ENCODE data around the gene PKHD1.

PKHD1 gene

DNA sequence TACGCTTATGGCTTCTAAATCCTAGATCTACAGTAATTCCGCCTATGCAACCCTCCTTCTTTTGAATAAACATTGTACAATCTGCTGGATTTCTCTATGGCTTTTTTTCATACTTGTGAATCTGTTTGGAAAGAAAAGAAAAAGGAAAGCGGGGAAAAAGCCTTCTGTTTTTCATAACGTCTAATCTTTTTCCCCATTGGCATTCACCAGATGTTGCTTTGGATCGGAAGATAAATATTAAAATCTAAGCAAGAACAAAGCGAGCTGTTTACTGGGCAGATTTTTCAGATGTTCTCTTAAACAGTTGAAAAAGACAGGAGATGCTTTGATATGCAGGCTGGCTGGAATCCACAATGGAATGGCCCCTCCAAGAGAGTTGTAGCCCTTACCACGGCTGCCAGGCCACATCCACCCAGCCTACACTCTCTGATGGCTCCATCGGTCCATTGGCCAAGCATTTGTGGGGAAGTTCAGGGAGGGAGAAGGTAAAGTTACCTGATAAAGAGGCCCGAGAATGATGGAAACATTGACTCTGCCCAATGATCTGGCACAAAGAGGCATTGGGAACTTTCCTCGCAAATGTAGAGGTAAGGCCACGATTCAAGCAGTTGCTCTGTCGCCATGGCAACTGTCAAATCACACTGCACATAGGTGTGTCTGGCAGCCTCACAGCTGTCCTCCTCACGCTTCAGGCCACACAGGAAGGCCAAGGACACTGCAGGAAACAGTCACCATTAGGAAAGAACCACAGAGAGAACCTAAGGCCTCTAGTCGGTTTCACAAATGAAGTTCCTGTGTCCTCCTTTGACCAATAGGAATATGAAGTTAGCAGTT lies 70.3 kb downstream of the PKHD1 start:
- no peak; the same call in 2 of the 3 replicates for ATAC-seq

DNA sequence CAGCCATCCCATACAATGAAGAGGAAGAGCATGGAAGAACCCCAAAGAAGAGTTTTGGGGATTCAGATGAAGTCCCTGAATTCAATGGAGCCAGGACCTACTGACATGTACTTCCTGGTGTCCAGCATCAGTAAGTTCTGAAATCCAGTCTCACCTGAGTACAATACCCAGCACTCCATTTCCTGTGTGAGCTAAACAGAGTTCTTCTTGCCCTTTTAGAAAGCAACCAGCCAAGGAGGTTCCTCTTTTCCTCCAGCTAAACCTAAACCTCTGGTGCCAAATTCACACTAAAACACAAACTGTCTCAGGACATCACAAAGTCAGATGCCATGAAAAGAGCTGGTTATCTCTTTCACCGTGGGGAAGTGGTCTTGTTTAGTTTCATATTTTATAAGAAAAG lies 71.5 kb downstream of the PKHD1 start:
- no peak for ATAC-seq
- TF ChIP-seq, protein P1, sequence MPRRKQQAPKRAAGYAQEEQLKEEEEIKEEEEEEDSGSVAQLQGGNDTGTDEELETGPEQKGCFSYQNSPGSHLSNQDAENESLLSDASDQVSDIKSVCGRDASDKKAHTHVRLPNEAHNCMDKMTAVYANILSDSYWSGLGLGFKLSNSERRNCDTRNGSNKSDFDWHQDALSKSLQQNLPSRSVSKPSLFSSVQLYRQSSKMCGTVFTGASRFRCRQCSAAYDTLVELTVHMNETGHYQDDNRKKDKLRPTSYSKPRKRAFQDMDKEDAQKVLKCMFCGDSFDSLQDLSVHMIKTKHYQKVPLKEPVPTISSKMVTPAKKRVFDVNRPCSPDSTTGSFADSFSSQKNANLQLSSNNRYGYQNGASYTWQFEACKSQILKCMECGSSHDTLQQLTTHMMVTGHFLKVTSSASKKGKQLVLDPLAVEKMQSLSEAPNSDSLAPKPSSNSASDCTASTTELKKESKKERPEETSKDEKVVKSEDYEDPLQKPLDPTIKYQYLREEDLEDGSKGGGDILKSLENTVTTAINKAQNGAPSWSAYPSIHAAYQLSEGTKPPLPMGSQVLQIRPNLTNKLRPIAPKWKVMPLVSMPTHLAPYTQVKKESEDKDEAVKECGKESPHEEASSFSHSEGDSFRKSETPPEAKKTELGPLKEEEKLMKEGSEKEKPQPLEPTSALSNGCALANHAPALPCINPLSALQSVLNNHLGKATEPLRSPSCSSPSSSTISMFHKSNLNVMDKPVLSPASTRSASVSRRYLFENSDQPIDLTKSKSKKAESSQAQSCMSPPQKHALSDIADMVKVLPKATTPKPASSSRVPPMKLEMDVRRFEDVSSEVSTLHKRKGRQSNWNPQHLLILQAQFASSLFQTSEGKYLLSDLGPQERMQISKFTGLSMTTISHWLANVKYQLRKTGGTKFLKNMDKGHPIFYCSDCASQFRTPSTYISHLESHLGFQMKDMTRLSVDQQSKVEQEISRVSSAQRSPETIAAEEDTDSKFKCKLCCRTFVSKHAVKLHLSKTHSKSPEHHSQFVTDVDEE (CRISPR knock-in tag; IDR thresholded peaks at IDR 0.05), result no peak
- no peak for TF ChIP-seq SNAI2 (CRISPR knock-in tag; IDR thresholded peaks at IDR 0.05)
- TF ChIP-seq ZNF8 (CRISPR knock-in tag; IDR thresholded peaks at IDR 0.05), result no peak
- no peak for TF ChIP-seq TOX (CRISPR knock-in tag; IDR thresholded peaks at IDR 0.05; ENCODE audit: borderline replicate concordance)
- TF ChIP-seq, protein P2, sequence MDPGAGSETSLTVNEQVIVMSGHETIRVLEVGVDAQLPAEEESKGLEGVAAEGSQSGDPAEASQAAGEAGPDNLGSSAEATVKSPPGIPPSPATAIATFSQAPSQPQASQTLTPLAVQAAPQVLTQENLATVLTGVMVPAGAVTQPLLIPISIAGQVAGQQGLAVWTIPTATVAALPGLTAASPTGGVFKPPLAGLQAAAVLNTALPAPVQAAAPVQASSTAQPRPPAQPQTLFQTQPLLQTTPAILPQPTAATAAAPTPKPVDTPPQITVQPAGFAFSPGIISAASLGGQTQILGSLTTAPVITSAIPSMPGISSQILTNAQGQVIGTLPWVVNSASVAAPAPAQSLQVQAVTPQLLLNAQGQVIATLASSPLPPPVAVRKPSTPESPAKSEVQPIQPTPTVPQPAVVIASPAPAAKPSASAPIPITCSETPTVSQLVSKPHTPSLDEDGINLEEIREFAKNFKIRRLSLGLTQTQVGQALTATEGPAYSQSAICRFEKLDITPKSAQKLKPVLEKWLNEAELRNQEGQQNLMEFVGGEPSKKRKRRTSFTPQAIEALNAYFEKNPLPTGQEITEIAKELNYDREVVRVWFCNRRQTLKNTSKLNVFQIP (CRISPR knock-in tag; IDR thresholded peaks at IDR 0.05; ENCODE audit: borderline replicate concordance, low read depth), result no peak
- TF ChIP-seq GLIS3 (CRISPR knock-in tag; IDR thresholded peaks at IDR 0.05), result no peak
- no peak for TF ChIP-seq ZFP3 (CRISPR knock-in tag; IDR thresholded peaks at IDR 0.05)
- no peak for TF ChIP-seq ZNF70 (CRISPR knock-in tag; IDR thresholded peaks at IDR 0.05)
- no peak for TF ChIP-seq RARB (CRISPR knock-in tag; IDR thresholded peaks at IDR 0.05)
- no peak for TF ChIP-seq PPARA (CRISPR knock-in tag; IDR thresholded peaks at IDR 0.05; ENCODE audit: borderline replicate concordance)
- TF ChIP-seq CSDC2 (CRISPR knock-in tag; IDR thresholded peaks at IDR 0.05), result no peak
- TF ChIP-seq ZC3H10 (CRISPR knock-in tag; IDR thresholded peaks at IDR 0.05), result no peak
- no peak for TF ChIP-seq OSR1 (CRISPR knock-in tag; IDR thresholded peaks at IDR 0.05)
- TF ChIP-seq, protein P3, sequence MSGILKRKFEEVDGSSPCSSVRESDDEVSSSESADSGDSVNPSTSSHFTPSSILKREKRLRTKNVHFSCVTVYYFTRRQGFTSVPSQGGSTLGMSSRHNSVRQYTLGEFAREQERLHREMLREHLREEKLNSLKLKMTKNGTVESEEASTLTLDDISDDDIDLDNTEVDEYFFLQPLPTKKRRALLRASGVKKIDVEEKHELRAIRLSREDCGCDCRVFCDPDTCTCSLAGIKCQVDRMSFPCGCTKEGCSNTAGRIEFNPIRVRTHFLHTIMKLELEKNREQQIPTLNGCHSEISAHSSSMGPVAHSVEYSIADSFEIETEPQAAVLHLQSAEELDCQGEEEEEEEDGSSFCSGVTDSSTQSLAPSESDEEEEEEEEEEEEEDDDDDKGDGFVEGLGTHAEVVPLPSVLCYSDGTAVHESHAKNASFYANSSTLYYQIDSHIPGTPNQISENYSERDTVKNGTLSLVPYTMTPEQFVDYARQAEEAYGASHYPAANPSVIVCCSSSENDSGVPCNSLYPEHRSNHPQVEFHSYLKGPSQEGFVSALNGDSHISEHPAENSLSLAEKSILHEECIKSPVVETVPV (CRISPR knock-in tag; IDR thresholded peaks at IDR 0.05), result no peak
- no peak for TF ChIP-seq ZFP30 (CRISPR knock-in tag; IDR thresholded peaks at IDR 0.05)
- no peak for TF ChIP-seq ARNTL (CRISPR knock-in tag; IDR thresholded peaks at IDR 0.05; ENCODE audit: borderline replicate concordance, low read depth)
- TF ChIP-seq ISL1 (CRISPR knock-in tag; IDR thresholded peaks at IDR 0.05), result no peak
- TF ChIP-seq, protein P4, sequence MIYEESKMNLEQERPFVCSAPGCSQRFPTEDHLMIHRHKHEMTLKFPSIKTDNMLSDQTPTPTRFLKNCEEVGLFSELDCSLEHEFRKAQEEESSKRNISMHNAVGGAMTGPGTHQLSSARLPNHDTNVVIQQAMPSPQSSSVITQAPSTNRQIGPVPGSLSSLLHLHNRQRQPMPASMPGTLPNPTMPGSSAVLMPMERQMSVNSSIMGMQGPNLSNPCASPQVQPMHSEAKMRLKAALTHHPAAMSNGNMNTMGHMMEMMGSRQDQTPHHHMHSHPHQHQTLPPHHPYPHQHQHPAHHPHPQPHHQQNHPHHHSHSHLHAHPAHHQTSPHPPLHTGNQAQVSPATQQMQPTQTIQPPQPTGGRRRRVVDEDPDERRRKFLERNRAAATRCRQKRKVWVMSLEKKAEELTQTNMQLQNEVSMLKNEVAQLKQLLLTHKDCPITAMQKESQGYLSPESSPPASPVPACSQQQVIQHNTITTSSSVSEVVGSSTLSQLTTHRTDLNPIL (CRISPR knock-in tag; IDR thresholded peaks at IDR 0.05; ENCODE audit: low read depth), result no peak
- TF ChIP-seq BACH2 (CRISPR knock-in tag; IDR thresholded peaks at IDR 0.05; ENCODE audit: borderline replicate concordance), result no peak
- TF ChIP-seq ESRRG (CRISPR knock-in tag; IDR thresholded peaks at IDR 0.05), result no peak

More for the DNA sequence above, 70.3 kb downstream of the PKHD1 start:
- TF ChIP-seq TCF4 (CRISPR knock-in tag; IDR thresholded peaks at IDR 0.05; ENCODE audit: borderline replicate concordance) (peak; percentile 89), RARB (CRISPR knock-in tag; IDR thresholded peaks at IDR 0.05) (no peak), GLIS3 (CRISPR knock-in tag; IDR thresholded peaks at IDR 0.05) (no peak), ESRRG (CRISPR knock-in tag; IDR thresholded peaks at IDR 0.05) (no peak), ZNF565 (CRISPR knock-in tag; conservative IDR thresholded peaks at IDR 0.05; ENCODE audit: low read depth) (no peak), OSR1 (CRISPR knock-in tag; IDR thresholded peaks at IDR 0.05) (no peak)
- TF ChIP-seq, protein P1 (CRISPR knock-in tag; IDR thresholded peaks at IDR 0.05), result peak; percentile 47; the same call in 1 of the 2 replicates
- TF ChIP-seq, protein P2 (CRISPR knock-in tag; IDR thresholded peaks at IDR 0.05; ENCODE audit: borderline replicate concordance, low read depth), result no peak
- TF ChIP-seq, protein P3 (CRISPR knock-in tag; IDR thresholded peaks at IDR 0.05), result no peak
